CD4-positive, alpha-beta memory T cell (primary cell): ENCODE data around the gene NLRC3. TPM values are rescaled to one million over a fixed set of nuclear protein-coding genes. Genes with fewer than 3 reads are reported as not detected.

Source experiments
- CTCF ChIA-PET: fragments of 350-600 bp; sonication (Branson Sonifier 250); formaldehyde crosslinking; loops from one replicate; lab custom pipeline; 2021; ENCODE audit warnings: inconsistent platforms; ENCODE audit not compliant: partially characterized antibody; lab: Charles Lee
- POLR2A ChIA-PET: fragments of 350-600 bp; sonication (Branson Sonifier 250); formaldehyde crosslinking; loops from one replicate; lab custom pipeline; 2021; ENCODE audit not compliant: partially characterized antibody; lab: Charles Lee
- DNase-seq, 5 donors: peaks; one replicate each; pipeline versions ENCODE4 v3.0.0 to v3.0.0-alpha.2; 2020 to 2022; ENCODE audit warnings: mixed read lengths in 1 of 5
- H3K27ac ChIP-seq: one replicate; pipeline ENCODE4 v1.7.0; 2013; ENCODE audit warnings: low read depth, low read length
- H3K27me3 ChIP-seq: 2 replicates; pipeline ENCODE4 v1.7.0; 2013; ENCODE audit warnings: mild to moderate bottlenecking, low read length, moderate library complexity; ENCODE audit not compliant: insufficient read depth
- H3K36me3 ChIP-seq: 2 replicates; pipeline ENCODE4 v1.7.0; 2013; ENCODE audit warnings: mild to moderate bottlenecking, low read length, moderate library complexity; ENCODE audit not compliant: insufficient read depth
- H3K4me1 ChIP-seq: 2 replicates; pipeline ENCODE4 v1.7.0; 2013; ENCODE audit warnings: mild to moderate bottlenecking, low read length, moderate library complexity; ENCODE audit not compliant: insufficient read depth
- H3K4me3 ChIP-seq, 2 donors: one replicate each; pipeline ENCODE4 v1.7.0; 2013; ENCODE audit warnings: low read length in 2 of 2, mild to moderate bottlenecking in 1 of 2
- H3K9me3 ChIP-seq, 2 donors: one replicate each; pipeline ENCODE4 v1.7.0; 2013; ENCODE audit warnings: low read length in 2 of 2, control low read depth in 1 of 2; ENCODE audit not compliant: control insufficient read depth in 1 of 2
- H3K27ac Mint-ChIP-seq, 7 donors: one replicate each; pipeline ENCODE4 v1.8.0; 2020 to 2021; ENCODE audit warnings: mixed read lengths in 7 of 7, mild to moderate bottlenecking in 6 of 7, inconsistent platforms in 3 of 7, moderate library complexity in 3 of 7
- H3K27me3 Mint-ChIP-seq, 2 donors: one replicate each; pipeline ENCODE4 v1.8.0; 2020 to 2021; ENCODE audit warnings: mixed read lengths in 2 of 2
- H3K36me3 Mint-ChIP-seq, 2 donors: one replicate each; pipeline ENCODE4 v1.8.0; 2020 to 2021; ENCODE audit warnings: mixed read lengths in 2 of 2, inconsistent platforms in 1 of 2, mild to moderate bottlenecking in 1 of 2
- H3K4me1 Mint-ChIP-seq, 4 donors: one replicate each; pipeline ENCODE4 v1.8.0; 2020 to 2021; ENCODE audit warnings: mixed read lengths in 4 of 4, mild to moderate bottlenecking in 1 of 4
- H3K4me3 Mint-ChIP-seq, 8 donors: one replicate each; pipeline ENCODE4 v1.8.0; 2020 to 2021; ENCODE audit warnings: mixed read lengths in 8 of 8, mild to moderate bottlenecking in 7 of 8, moderate library complexity in 6 of 8, inconsistent platforms in 3 of 8
- H3K9me3 Mint-ChIP-seq, 8 donors: one replicate each; pipeline ENCODE4 v1.8.0; 2020 to 2021; ENCODE audit warnings: mixed read lengths in 8 of 8, mild to moderate bottlenecking in 5 of 8, inconsistent platforms in 3 of 8, moderate library complexity in 1 of 8
- intact Hi-C: fragments of 100-400 bp; cut with micrococcal nuclease; formaldehyde crosslinking; loops from one replicate; pipeline ENCODE4 v1.15.1; 2023
- polyA plus RNA-seq, 2 donors: library from polyadenylated mRNA; unstranded; fragments of 300-500 nt; fragmentation: Illumina TruSeq; gene quantifications; one replicate each; pipeline ENCODE4 v1.2.3, GENCODE V29; 2021
- total RNA-seq, 2 experiments: library from RNA; stranded (reverse); gene quantifications; one replicate each; pipeline ENCODE4 v1.2.3, GENCODE V29; 2021

Gene NLRC3, protein sequence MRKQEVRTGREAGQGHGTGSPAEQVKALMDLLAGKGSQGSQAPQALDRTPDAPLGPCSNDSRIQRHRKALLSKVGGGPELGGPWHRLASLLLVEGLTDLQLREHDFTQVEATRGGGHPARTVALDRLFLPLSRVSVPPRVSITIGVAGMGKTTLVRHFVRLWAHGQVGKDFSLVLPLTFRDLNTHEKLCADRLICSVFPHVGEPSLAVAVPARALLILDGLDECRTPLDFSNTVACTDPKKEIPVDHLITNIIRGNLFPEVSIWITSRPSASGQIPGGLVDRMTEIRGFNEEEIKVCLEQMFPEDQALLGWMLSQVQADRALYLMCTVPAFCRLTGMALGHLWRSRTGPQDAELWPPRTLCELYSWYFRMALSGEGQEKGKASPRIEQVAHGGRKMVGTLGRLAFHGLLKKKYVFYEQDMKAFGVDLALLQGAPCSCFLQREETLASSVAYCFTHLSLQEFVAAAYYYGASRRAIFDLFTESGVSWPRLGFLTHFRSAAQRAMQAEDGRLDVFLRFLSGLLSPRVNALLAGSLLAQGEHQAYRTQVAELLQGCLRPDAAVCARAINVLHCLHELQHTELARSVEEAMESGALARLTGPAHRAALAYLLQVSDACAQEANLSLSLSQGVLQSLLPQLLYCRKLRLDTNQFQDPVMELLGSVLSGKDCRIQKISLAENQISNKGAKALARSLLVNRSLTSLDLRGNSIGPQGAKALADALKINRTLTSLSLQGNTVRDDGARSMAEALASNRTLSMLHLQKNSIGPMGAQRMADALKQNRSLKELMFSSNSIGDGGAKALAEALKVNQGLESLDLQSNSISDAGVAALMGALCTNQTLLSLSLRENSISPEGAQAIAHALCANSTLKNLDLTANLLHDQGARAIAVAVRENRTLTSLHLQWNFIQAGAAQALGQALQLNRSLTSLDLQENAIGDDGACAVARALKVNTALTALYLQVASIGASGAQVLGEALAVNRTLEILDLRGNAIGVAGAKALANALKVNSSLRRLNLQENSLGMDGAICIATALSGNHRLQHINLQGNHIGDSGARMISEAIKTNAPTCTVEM
- total RNA-seq (100 to 1,000 TPM; 111 TPM), polyA plus RNA-seq (10 to 100 TPM; 13.1 to 39.3 TPM)

DNA sequence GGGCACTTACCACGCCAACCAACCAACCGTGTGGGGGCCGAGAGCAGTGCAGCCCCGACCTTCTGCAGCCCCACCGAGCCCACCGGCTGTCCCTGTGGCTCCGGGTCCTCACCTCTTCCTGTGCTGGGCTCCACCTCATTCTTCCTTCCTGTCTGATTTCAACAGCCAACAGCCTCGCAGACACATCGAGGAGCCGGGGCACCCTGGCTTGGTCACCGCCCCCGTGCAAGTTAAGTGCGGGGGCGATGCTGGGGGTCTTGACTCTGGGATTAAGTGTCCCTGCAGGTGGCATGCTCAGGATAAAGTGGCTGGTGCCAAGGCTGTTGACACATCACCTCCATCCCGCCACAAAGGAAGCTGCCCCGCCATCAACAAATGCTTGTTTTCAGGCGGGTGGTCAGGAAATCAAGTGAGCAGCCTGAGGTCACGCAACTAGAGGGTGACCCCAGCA is at the start of gene NLRC3:
NLRC3 (minus strand) TSS at position 102 of the 451 bp plus-strand sequence. CDS start 12,367 bp downstream, outside the sequence.
- peaks cover 58% of the 10 kb centered on the region for H3K4me1 ChIP-seq
- peak; percentile 42 to 72 (median 49) for DNase-seq
- peaks cover 27 to 76% (median 52%) of the 10 kb centered on the region in 4 donors for H3K4me1 Mint-ChIP-seq
- no peaks in the 10 kb centered on the region for H3K36me3 ChIP-seq
- peak within 1 kb of the TSS; percentile 90 to 98 (median 97) for H3K27ac Mint-ChIP-seq
- H3K27me3 ChIP-seq: no peaks in the 10 kb centered on the region
- H3K9me3 ChIP-seq: no peaks in the 10 kb centered on the region
- peak within 1 kb of the TSS; percentile 94 to 99 (median 98) for H3K4me3 Mint-ChIP-seq
- POLR2A ChIA-PET: interaction anchor here (0.9 to 3.7 kb wide), 13 partner anchors 10 to 176 kb away, joined by 3 to 32 read pairs (median 4); partner anchors contain the start of genes SLX4, ZNF174 and ZSCAN32
- peaks cover 2 to 32% of the 10 kb centered on the region in 2 donors for H3K36me3 Mint-ChIP-seq
- H3K27ac ChIP-seq: peak within 1 kb of the TSS; percentile 75
- no peaks in the 10 kb centered on the region for H3K27me3 Mint-ChIP-seq
- intact Hi-C loops: loop anchor here (5.0 kb wide), 2 partner anchors 75 kb away; partner anchors contain the start of genes CLUAP1 and DNASE1
- CTCF ChIA-PET: interaction anchor here (1.2 to 1.6 kb wide), 2 partner anchors 35 to 50 kb away, joined by 4 to 5 read pairs; partner anchors contain the start of gene SLX4
- H3K4me3 ChIP-seq: peak within 1 kb of the TSS; percentile 61 to 85
- H3K9me3 Mint-ChIP-seq: no peaks in the 10 kb centered on the region

DNA sequence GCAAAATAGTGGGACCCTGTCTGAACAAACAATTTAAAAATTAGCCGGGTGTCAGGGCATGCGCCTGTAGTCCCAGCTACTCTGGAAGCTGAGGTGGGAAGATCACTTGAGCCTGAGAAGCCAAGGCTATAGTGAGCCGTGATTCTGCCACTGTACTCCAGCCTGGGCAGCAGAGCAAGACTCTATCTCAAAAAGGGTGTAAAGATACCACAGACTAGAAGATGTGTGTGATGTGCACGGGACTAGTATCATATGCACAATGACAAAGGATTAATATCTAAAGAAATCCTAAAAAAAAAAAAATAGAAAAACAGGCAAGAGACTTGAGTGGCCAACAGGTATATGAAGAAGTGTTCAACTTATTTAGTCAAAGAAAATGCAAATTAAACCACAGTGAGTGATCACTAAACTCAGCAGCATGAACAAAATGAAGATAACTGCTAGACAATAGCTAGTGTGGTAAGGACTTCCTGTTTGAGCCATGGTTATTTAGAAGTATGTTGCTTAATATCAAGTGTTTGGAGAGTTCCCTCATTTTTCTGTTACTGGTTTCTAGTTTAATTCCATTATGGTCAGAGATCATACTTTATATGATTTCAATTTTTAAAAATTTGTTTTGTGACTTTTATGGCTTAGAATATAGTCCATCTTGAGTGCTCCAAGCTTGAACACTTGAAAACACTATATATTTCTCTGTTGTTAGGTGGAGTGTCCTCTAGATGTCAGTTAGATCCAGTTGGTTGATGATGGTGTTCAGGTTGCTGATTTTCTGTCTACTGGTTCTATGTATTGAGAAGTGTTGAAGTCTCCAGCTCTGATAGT is 48.9 kb upstream of the NLRC3 start:
- POLR2A ChIA-PET: interaction anchor here (0.6 to 1.5 kb wide), 8 partner anchors 14 to 435 kb away, joined by 3 to 7 read pairs (median 4); partner anchors contain the start of genes SLX4 and TRAP1
- no peaks in the 10 kb centered on the region for H3K36me3 ChIP-seq

DNA sequence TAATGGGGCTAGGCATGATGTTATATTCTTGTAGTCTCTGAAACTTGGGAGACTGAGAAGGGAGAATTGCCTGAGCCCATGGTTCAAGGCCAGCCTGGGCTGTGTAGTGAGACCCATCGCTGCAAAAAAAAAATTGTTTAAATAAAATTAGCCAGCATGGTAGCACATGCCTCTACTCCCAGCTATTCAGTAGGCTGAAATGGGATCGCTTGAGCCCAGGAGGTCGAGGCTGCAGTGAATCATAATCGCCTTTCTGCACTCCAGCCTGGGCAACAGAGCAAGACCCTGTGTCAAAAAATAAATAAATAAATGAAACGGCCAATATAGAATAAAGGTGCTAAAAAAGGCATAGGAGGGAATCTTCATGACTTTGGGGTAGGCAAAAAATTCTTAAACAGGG is 48.1 kb upstream of the NLRC3 start:
- no peaks in the 10 kb centered on the region for H3K27me3 Mint-ChIP-seq
- peaks cover 20 to 46% (median 36%) of the 10 kb centered on the region in 4 donors for H3K4me1 Mint-ChIP-seq
- no peak for DNase-seq
- POLR2A ChIA-PET: interaction anchor here (0.9 kb wide), 1 partner anchor 14 kb away, joined by 4 read pairs; the partner anchor contains the start of gene SLX4
- Histone ChIP-seq H3K4me3 (no peak overlapping the region), H3K9me3 (no peaks in the 10 kb centered on the region), H3K36me3 (no peaks in the 10 kb centered on the region), H3K27me3 (no peaks in the 10 kb centered on the region), H3K4me1 (peaks cover 31% of the 10 kb centered on the region), H3K27ac (no peak overlapping the region)
- no peaks in the 10 kb centered on the region for H3K9me3 Mint-ChIP-seq
- H3K4me3 Mint-ChIP-seq: peak overlapping the region in 1 of 8 donors; percentile 31
- H3K36me3 Mint-ChIP-seq: no peaks in the 10 kb centered on the region
- intact Hi-C loops: no loop called here
- CTCF ChIA-PET: no interaction called here
- peak overlapping the region; percentile 57 to 92 (median 76) for H3K27ac Mint-ChIP-seq

More for the DNA sequence above, 48.9 kb upstream of the NLRC3 start:
- peaks cover 31% of the 10 kb centered on the region for H3K4me1 ChIP-seq
- no peak overlapping the region for H3K4me3 ChIP-seq
- H3K27me3 ChIP-seq: no peaks in the 10 kb centered on the region
- DNase-seq: peak in 4 of 5 donors; percentile 31 to 42 (median 36)
- peak overlapping the region; percentile 15 for H3K27ac ChIP-seq
- peak overlapping the region; percentile 71 to 92 (median 83) for H3K27ac Mint-ChIP-seq
- no peaks in the 10 kb centered on the region for H3K9me3 Mint-ChIP-seq
- H3K4me1 Mint-ChIP-seq: peaks cover 20 to 46% (median 35%) of the 10 kb centered on the region in 4 donors
- CTCF ChIA-PET: interaction anchor here (0.7 to 1.0 kb wide), 3 partner anchors 31 to 1776 kb away, joined by 3 to 4 read pairs (median 3); no protein-coding TSS in a partner anchor
- H3K36me3 Mint-ChIP-seq: no peaks in the 10 kb centered on the region
- peak overlapping the region in 7 of 8 donors; percentile 28 to 69 (median 47) for H3K4me3 Mint-ChIP-seq
- H3K27me3 Mint-ChIP-seq: no peaks in the 10 kb centered on the region
- no peaks in the 10 kb centered on the region for H3K9me3 ChIP-seq
- intact Hi-C loops: no loop called here

DNA sequence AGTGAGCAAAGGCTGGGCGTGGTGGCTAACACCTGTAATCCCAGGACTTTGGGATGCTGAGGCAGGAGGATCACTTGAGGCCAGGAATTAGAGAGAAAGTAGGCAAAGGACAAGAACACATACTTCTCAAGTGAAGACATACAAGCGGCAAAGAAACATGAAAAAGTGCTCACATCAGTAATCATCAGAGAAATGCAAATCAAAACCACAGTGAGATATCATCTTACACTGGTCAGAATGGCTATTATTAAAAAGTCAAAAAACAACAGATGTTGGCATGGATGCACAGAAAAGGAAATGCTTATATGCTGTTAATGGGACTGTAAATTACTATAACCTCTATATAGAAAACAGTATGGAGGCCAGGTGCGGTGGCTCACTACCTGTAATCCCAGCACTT is 46.4 kb upstream of the NLRC3 start:
- H3K4me1 ChIP-seq: peaks cover 31% of the 10 kb centered on the region
- DNase-seq: no peak
- no peak overlapping the region for H3K27ac ChIP-seq
- POLR2A ChIA-PET: no interaction called here
- H3K27me3 ChIP-seq: no peaks in the 10 kb centered on the region
- no peaks in the 10 kb centered on the region for H3K27me3 Mint-ChIP-seq
- no peak overlapping the region for H3K4me3 Mint-ChIP-seq
- no peaks in the 10 kb centered on the region for H3K36me3 Mint-ChIP-seq
- no peaks in the 10 kb centered on the region for H3K9me3 Mint-ChIP-seq
- peaks cover 18 to 39% (median 31%) of the 10 kb centered on the region in 4 donors for H3K4me1 Mint-ChIP-seq
- CTCF ChIA-PET: no interaction called here
- H3K27ac Mint-ChIP-seq: peak overlapping the region in 4 of 7 donors; percentile 14 to 67 (median 44)
- H3K36me3 ChIP-seq: no peaks in the 10 kb centered on the region
- H3K9me3 ChIP-seq: no peaks in the 10 kb centered on the region
- intact Hi-C loops: no loop called here
- H3K4me3 ChIP-seq: no peak overlapping the region

DNA sequence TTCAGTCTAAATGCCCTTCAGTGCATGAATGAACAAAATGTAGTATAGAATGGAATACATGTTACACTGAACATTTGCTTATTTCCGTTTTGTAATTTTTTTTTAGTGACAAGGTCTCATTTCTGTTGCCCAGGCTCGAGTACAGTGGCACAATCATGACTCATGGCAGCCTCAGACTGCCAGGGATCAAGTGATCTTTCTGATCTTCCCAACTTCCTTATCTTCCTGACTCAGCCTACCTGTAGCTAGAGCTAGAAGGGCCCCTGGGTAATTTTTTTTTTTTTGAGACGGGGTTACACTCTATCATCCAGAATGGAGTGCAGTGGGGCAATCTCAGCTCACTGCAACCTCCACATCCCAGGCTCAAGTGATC is 41.6 kb upstream of the NLRC3 start:
- Histone ChIP-seq H3K36me3 (no peaks in the 10 kb centered on the region), H3K9me3 (no peaks in the 10 kb centered on the region), H3K4me1 (peaks cover 11% of the 10 kb centered on the region), H3K27me3 (no peaks in the 10 kb centered on the region), H3K4me3 (no peak overlapping the region), H3K27ac (no peak overlapping the region)
- Mint-ChIP-seq H3K9me3 (no peaks in the 10 kb centered on the region), H3K4me3 (no peak overlapping the region), H3K4me1 (peaks cover 25 to 39% (median 33%) of the 10 kb centered on the region in 4 donors), H3K27ac (peak overlapping the region in 1 of 7 donors; percentile 13), H3K27me3 (no peaks in the 10 kb centered on the region), H3K36me3 (peaks cover 10 to 20% of the 10 kb centered on the region in 2 donors)
- DNase-seq: no peak
- ChIA-PET POLR2A (no interaction called here), CTCF (interaction anchor here (0.7 kb wide), 1 partner anchor 24 kb away, joined by 3 read pairs; no protein-coding TSS in a partner anchor)
- intact Hi-C loops: loop anchor here (10.0 kb wide), 1 partner anchor 114 kb away; the partner anchor contains the start of gene CLUAP1
